Subcutaneous adipose tissue (tissue), 4 donors: Measurements from ENCODE around the gene CYP4Z1. TPM values are rescaled to one million over a fixed set of nuclear protein-coding genes. Genes with fewer than 3 reads are reported as not detected.

Source experiments
- total RNA-seq, 4 donors: library from RNA; depleted of rRNA; stranded (reverse); fragments of >200 nt; gene quantifications; one replicate each; pipeline ENCODE4 v1.1.0, GENCODE V29; 2016
- TF ChIP-seq, protein P1 (sequence below): fragments of 450-650 bp; IDR thresholded peaks from one replicate; pipeline ENCODE4 v1.5.1; 2016; ENCODE audit warnings: low read depth, mild to moderate bottlenecking, control low read depth, antibody characterized with exemption, moderate library complexity

The CYP4Z1 gene
- total RNA-seq, 4 donors from 2014 or later = 3.6 to 13.0 (median 6.7) TPM

DNA sequence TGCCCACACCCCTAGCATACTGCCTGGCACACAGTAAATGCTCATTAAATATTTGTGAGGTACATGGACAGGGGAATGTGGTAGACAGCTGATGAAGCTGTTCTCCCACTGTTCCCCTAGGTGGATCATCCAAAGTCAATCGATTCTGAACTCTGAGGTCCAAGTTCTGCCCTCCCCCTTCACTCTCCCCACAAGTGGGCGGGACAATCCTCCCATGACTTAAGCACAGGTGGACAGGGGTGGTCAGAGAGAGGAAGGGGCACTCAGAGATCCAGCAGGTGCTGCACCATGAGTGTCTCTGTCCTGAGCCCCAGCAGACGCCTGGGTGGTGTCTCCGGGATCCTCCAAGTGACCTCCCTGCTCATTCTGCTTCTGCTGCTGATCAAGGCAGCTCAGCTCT, 70.2 kb downstream of the CYP4Z1 start, which contains the start of gene CYP4A22:
Gene CYP4A22 (plus strand): TSS at position 244 of the 400 bp plus-strand sequence. CDS start 45 bp downstream, at position 289.
- TF ChIP-seq, protein P1, sequence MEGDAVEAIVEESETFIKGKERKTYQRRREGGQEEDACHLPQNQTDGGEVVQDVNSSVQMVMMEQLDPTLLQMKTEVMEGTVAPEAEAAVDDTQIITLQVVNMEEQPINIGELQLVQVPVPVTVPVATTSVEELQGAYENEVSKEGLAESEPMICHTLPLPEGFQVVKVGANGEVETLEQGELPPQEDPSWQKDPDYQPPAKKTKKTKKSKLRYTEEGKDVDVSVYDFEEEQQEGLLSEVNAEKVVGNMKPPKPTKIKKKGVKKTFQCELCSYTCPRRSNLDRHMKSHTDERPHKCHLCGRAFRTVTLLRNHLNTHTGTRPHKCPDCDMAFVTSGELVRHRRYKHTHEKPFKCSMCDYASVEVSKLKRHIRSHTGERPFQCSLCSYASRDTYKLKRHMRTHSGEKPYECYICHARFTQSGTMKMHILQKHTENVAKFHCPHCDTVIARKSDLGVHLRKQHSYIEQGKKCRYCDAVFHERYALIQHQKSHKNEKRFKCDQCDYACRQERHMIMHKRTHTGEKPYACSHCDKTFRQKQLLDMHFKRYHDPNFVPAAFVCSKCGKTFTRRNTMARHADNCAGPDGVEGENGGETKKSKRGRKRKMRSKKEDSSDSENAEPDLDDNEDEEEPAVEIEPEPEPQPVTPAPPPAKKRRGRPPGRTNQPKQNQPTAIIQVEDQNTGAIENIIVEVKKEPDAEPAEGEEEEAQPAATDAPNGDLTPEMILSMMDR = no peak

DNA sequence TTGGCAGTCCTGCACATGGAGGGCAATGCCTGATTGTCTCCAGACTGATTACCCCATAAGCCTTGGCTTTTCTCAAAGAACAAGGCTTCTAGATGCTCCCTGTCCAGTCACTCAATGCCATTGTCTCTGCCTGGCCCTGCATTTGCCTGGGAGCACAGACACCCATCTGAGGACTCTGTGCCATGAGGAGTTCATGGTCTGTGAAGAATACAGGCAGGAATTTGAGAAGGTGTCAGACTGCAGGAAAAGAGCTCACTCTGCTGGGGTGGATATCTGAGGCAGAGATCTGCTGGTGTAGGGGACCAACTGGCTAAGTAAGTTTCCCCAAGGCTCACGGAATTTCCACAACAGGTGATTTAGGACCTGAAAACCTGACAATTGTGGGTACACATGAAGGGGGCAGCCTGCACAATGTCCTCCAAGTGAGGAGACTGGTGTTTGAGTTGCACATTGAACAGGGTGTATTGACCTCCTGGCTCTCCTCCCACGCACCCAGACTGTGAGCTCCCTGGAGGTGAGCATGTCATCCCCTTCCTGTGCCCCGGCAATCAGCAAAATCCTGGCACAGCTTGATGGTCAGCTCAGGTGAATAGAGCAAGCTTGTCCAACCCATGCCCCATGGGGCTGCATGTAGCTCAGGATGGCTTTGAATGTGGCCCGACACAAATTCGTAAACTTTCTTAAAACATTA, 71.0 kb downstream of the CYP4Z1 start:
- TF ChIP-seq, protein P1 = no peak

DNA sequence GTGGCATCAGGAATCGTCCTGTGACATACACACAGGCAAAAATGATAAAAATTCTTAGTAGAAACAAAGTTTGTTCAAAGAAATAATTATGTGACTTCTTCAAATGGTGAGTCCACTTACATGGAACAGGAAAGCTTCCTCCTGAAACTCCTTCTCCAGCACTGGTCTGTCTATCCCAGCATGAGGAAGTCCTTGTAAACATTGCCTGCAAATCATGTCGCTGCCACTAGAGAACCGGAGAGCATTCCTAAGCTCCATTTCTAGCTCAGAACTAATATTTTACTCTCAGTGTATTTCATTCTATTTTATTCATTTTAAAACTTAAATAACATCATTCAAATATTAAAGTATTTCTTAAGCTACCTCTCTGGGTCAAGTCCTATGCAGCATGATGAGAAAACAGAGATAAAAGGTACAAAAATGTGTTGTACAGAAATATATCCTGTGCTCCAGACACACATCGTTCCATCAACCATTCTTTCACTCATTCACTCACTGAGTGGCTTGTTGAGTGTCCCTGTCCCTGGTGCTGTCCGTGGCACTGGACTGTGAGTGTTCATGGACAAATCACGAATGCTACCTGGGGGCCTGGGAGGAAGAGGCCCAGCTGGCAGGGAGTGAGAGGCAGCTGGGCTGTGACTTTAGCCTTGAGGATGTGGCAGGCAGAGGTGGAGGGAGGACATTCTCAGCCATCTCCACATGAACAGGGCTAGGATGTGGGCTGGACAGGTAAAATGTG, 80.2 kb downstream of the CYP4Z1 start:
- TF ChIP-seq, protein P1 = no peak

DNA sequence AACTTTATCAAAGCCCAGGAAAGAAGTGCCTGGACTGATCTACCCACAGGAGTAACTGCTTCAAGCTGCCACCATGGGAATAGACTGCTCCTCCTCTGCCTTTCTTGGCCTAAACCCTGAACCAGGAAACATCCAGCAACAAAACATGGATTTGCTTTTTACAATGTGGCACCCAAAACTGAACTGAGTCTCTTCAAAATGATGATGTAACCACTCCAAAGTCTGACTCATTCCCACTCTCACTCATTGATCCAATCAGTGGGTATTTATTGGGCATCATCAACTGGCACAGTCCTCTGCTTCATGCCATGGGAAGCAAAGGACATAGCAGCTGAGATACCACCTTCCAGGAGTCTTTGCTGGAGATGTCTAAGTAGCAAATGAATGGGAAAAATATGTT, 93.7 kb downstream of the CYP4Z1 start:
- TF ChIP-seq, protein P1 = no peak

DNA sequence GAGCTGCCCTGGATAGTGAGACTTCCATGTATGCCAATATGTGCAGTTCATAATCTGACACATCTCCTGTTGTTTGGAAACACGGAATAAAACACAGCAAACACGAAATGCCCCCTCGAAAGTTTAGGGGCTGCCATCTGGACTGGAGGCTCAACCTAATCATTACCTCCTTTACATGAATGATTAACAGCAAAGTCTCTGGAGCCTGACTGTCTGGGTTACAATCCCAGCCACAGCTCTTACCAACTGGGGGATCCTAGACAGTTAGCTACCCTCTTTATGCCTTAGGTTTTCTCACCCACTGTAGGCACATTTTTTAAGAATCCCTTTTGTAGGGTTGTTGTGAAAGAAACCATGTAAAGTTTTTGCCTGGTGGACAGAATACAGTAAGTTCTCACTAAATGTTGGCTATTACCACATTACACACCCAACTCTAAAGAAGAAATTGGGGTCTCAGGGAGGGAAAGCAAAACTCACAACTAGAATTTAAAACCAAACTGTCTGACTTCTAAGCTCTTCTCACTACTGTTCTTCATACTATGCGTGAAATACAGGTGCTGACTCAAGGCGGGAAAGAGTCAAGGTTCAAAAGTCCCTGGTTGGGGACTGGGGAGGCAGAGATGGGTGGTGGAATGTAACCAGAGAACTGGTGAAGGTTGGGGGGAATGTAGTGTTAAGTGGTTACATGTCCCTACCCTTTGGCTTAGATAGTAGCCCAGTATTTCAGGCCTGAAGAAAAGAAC, 94.4 kb downstream of the CYP4Z1 start:
- TF ChIP-seq, protein P1 = no peak

DNA sequence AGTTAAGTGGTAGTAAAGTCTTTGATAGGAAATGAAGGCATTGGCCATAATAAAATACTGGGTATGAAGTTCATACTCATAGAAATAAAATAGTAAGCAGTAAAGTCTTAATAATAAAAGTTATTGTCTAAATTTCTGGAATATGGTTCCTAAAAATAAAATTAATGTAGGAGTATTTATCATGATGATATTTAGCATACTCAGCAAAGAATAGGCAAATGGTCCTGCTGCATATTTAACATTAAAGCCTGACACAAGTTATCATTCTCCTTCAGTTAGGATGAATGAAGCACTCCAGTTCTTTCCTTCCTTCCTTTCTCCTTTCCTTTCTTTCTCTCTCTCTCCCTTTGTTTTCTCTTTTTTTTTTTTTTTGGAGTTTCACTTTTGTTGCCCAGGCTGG, 97.5 kb downstream of the CYP4Z1 start:
- TF ChIP-seq, protein P1 = no peak

Other genes starting within 250 kb of the CYP4Z1 start
- 1 to 10 TPM in 1 of 4 donors, under 1 TPM in 1, not detected in 2; 0.66 to 1.2 TPM for gene CYP4A11, start 125.8 kb upstream of the CYP4Z1 start, total RNA-seq
- 10 to 100 TPM; 22.3 to 59.0 (median 42.1) TPM for gene CYP4X1, start 43.6 kb upstream of the CYP4Z1 start, total RNA-seq
- 1 to 10 TPM in 3 of 4 donors, under 1 TPM in 1; 0.82 to 1.7 (median 1.1) TPM for gene CYP4A22, start 70.2 kb downstream of the CYP4Z1 start, total RNA-seq
- 10 to 100 TPM in 1 of 4 donors, 1 to 10 TPM in 1, under 1 TPM in 1, not detected in 1; 0.85 to 11.3 (median 3.8) TPM for gene PDZK1IP1, start 122.8 kb downstream of the CYP4Z1 start, total RNA-seq
- gene TAL1, start 165.0 kb downstream of the CYP4Z1 start, total RNA-seq = 10 to 100 TPM in 1 of 4 donors, 1 to 10 TPM in 3; 3.4 to 20.5 (median 4.6) TPM
- gene STIL, start 246.9 kb downstream of the CYP4Z1 start, total RNA-seq = 1 to 10 TPM; 1.6 to 2.4 (median 1.9) TPM